GM23338 (cell line): ENCODE results near the gene CRYBB3.
"Not testable (repeated sequence)": the region's sequence is repeated elsewhere in the genome, so short reads cannot be mapped to it uniquely, and the experiment has no call there.

Experiments
- CREB1 ChIP-seq: fragments of 250-450 bp; sonication (Bioruptor Pico); IDR thresholded peaks from 2 replicates; pipeline ENCODE4 v1.5.0; 2020; ENCODE audit warnings: low read depth, mild to moderate bottlenecking, moderate library complexity
- ETS1 ChIP-seq: IDR thresholded peaks from 2 replicates; pipeline ENCODE4 v1.6.1; 2016; ENCODE audit warnings: antibody characterized with exemption
- EZH2 ChIP-seq: fragments of 200-600 bp; sonication (generic); IDR thresholded peaks from one replicate; pipeline ENCODE4 v1.8.0; 2017; ENCODE audit warnings: antibody characterized with exemption, mild to moderate bottlenecking, low read depth; ENCODE audit not compliant: unreplicated experiment
- JUNB ChIP-seq: IDR thresholded peaks from one replicate; pipeline ENCODE4 v1.6.1; 2016; ENCODE audit warnings: antibody characterized with exemption; ENCODE audit not compliant: unreplicated experiment
- POLR2AphosphoS5 ChIP-seq: IDR thresholded peaks from 2 replicates; pipeline ENCODE4 v1.6.1; 2016; ENCODE audit warnings: antibody characterized with exemption, low read depth
- TF ChIP-seq, protein P1 (sequence below), 2 experiments: fragments of 200-600 bp in 1 of 2; sonication (generic) in 1 of 2; conservative IDR thresholded peaks; 2 replicates each; pipeline versions ENCODE4 v1.5.1 to v1.6.1; 2016 to 2017; ENCODE audit warnings: antibody characterized with exemption in 2 of 2, low read depth in 2 of 2, mild to moderate bottlenecking in 2 of 2, moderate library complexity in 1 of 2
- TF ChIP-seq, protein P2 (sequence below): IDR thresholded peaks from one replicate; pipeline ENCODE4 v1.6.1; 2018; ENCODE audit warnings: antibody characterized with exemption; ENCODE audit not compliant: unreplicated experiment
- TF ChIP-seq, protein P3 (sequence below): fragments of 250-450 bp; sonication (Bioruptor Pico); IDR thresholded peaks from 2 replicates; pipeline ENCODE4 v1.5.0; 2020; ENCODE audit warnings: mild to moderate bottlenecking, moderate library complexity

GRCh38 chr22:25178348-25178747 is 21.3 kb upstream of the CRYBB3 start:
- not testable (repeated sequence) for TF ChIP-seq ETS1; POLR2AphosphoS5; EZH2; CREB1 (CRISPR knock-in tag); JUNB
- TF ChIP-seq, protein P1, sequence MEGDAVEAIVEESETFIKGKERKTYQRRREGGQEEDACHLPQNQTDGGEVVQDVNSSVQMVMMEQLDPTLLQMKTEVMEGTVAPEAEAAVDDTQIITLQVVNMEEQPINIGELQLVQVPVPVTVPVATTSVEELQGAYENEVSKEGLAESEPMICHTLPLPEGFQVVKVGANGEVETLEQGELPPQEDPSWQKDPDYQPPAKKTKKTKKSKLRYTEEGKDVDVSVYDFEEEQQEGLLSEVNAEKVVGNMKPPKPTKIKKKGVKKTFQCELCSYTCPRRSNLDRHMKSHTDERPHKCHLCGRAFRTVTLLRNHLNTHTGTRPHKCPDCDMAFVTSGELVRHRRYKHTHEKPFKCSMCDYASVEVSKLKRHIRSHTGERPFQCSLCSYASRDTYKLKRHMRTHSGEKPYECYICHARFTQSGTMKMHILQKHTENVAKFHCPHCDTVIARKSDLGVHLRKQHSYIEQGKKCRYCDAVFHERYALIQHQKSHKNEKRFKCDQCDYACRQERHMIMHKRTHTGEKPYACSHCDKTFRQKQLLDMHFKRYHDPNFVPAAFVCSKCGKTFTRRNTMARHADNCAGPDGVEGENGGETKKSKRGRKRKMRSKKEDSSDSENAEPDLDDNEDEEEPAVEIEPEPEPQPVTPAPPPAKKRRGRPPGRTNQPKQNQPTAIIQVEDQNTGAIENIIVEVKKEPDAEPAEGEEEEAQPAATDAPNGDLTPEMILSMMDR (conservative IDR thresholded peaks at IDR 0.05; ENCODE audit: low read depth in 2 of 2): not testable (repeated sequence)
- TF ChIP-seq, protein P2, sequence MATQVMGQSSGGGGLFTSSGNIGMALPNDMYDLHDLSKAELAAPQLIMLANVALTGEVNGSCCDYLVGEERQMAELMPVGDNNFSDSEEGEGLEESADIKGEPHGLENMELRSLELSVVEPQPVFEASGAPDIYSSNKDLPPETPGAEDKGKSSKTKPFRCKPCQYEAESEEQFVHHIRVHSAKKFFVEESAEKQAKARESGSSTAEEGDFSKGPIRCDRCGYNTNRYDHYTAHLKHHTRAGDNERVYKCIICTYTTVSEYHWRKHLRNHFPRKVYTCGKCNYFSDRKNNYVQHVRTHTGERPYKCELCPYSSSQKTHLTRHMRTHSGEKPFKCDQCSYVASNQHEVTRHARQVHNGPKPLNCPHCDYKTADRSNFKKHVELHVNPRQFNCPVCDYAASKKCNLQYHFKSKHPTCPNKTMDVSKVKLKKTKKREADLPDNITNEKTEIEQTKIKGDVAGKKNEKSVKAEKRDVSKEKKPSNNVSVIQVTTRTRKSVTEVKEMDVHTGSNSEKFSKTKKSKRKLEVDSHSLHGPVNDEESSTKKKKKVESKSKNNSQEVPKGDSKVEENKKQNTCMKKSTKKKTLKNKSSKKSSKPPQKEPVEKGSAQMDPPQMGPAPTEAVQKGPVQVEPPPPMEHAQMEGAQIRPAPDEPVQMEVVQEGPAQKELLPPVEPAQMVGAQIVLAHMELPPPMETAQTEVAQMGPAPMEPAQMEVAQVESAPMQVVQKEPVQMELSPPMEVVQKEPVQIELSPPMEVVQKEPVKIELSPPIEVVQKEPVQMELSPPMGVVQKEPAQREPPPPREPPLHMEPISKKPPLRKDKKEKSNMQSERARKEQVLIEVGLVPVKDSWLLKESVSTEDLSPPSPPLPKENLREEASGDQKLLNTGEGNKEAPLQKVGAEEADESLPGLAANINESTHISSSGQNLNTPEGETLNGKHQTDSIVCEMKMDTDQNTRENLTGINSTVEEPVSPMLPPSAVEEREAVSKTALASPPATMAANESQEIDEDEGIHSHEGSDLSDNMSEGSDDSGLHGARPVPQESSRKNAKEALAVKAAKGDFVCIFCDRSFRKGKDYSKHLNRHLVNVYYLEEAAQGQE: not testable (repeated sequence)
- TF ChIP-seq, protein P3, sequence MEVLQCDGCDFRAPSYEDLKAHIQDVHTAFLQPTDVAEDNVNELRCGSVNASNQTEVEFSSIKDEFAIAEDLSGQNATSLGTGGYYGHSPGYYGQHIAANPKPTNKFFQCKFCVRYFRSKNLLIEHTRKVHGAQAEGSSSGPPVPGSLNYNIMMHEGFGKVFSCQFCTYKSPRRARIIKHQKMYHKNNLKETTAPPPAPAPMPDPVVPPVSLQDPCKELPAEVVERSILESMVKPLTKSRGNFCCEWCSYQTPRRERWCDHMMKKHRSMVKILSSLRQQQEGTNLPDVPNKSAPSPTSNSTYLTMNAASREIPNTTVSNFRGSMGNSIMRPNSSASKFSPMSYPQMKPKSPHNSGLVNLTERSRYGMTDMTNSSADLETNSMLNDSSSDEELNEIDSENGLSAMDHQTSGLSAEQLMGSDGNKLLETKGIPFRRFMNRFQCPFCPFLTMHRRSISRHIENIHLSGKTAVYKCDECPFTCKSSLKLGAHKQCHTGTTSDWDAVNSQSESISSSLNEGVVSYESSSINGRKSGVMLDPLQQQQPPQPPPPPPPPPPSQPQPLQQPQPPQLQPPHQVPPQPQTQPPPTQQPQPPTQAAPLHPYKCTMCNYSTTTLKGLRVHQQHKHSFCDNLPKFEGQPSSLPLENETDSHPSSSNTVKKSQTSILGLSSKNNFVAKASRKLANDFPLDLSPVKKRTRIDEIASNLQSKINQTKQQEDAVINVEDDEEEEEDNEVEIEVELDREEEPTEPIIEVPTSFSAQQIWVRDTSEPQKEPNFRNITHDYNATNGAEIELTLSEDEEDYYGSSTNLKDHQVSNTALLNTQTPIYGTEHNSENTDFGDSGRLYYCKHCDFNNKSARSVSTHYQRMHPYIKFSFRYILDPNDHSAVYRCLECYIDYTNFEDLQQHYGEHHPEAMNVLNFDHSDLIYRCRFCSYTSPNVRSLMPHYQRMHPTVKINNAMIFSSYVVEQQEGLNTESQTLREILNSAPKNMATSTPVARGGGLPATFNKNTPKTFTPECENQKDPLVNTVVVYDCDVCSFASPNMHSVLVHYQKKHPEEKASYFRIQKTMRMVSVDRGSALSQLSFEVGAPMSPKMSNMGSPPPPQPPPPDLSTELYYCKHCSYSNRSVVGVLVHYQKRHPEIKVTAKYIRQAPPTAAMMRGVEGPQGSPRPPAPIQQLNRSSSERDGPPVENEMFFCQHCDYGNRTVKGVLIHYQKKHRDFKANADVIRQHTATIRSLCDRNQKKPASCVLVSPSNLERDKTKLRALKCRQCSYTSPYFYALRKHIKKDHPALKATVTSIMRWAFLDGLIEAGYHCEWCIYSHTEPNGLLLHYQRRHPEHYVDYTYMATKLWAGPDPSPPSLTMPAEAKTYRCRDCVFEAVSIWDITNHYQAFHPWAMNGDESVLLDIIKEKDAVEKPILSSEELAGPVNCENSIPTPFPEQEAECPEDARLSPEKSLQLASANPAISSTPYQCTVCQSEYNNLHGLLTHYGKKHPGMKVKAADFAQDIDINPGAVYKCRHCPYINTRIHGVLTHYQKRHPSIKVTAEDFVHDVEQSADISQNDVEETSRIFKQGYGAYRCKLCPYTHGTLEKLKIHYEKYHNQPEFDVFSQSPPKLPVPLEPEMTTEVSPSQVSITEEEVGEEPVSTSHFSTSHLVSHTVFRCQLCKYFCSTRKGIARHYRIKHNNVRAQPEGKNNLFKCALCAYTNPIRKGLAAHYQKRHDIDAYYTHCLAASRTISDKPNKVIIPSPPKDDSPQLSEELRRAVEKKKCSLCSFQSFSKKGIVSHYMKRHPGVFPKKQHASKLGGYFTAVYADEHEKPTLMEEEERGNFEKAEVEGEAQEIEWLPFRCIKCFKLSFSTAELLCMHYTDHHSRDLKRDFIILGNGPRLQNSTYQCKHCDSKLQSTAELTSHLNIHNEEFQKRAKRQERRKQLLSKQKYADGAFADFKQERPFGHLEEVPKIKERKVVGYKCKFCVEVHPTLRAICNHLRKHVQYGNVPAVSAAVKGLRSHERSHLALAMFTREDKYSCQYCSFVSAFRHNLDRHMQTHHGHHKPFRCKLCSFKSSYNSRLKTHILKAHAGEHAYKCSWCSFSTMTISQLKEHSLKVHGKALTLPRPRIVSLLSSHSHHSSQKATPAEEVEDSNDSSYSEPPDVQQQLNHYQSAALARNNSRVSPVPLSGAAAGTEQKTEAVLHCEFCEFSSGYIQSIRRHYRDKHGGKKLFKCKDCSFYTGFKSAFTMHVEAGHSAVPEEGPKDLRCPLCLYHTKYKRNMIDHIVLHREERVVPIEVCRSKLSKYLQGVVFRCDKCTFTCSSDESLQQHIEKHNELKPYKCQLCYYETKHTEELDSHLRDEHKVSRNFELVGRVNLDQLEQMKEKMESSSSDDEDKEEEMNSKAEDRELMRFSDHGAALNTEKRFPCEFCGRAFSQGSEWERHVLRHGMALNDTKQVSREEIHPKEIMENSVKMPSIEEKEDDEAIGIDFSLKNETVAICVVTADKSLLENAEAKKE (CRISPR knock-in tag): not testable (repeated sequence)
